Uterus (tissue), 2 donors: ENCODE data around the gene LIMCH1.

Source experiments
- CTCF ChIP-seq, 4 experiments: fragments of 200-600 bp in 2 of 4; fragments of 450-650 bp in 2 of 4; sonication (generic) in 2 of 4; IDR thresholded peaks; one replicate each; pipeline ENCODE4 v1.5.1; 2016 to 2019; ENCODE audit warnings: antibody characterized with exemption in 4 of 4, mild to moderate bottlenecking in 2 of 4, moderate library complexity in 1 of 4
- POLR2A ChIP-seq, 2 donors: fragments of 450-650 bp; IDR thresholded peaks; one replicate each; pipeline ENCODE4 v1.6.1; 2016; ENCODE audit warnings: antibody characterized with exemption in 2 of 2, mild to moderate bottlenecking in 1 of 2, moderate library complexity in 1 of 2

DNA sequence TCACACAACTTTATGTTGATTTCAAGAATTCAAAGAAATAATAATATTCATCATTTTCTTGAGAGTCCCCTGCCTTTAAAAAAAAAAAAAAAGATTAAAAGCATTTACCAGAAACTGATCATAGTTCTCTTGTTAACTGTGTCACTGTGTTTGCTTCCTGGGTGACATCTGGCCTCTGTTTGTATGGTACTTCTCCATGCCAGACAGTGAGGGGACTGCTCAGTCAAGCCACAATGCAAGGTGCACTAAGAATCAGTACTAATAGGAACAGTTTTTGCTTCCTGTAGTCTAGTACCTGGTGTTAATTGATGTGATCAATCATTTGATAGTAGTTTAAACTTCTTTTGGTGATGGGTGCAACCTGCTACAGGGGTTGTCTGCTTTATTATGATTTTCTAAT is 133.0 kb downstream of the LIMCH1 start:
- TF ChIP-seq CTCF (IDR thresholded peaks at IDR 0.05) (no peak), POLR2A (IDR thresholded peaks at IDR 0.05) (no peak)
